Muscle of back (tissue), 11 donors: Measurements from ENCODE around the gene MOB3B. TPM values are rescaled to one million over a fixed set of nuclear protein-coding genes. Genes with fewer than 3 reads are reported as not detected.
A peak's percentile ranks its signal among the peaks of the same experiment; 100 is the strongest.
"Not testable (repeated sequence)": the region's sequence is repeated elsewhere in the genome, so short reads cannot be mapped to it uniquely, and the experiment has no call there.

Experiments
- DNase-seq, 3 donors: peaks; one replicate each; pipeline versions ENCODE4 v3.0.0 to v3.0.0-alpha.2; 2013
- polyA plus RNA-seq, 10 donors: library from polyadenylated mRNA; unstranded; fragments of 120-200 nt; gene quantifications; one replicate each; pipeline ENCODE4 v1.2.1, GENCODE V29; 2013; ENCODE audit not compliant: insufficient read length in 10 of 10

The MOB3B gene
- polyA plus RNA-seq, 10 donors, result 2.4 to 5.1 (median 2.7) TPM

- no peak for DNase-seq
Observed at GRCh38 chr9:27478322-27478721, 51.3 kb downstream of the MOB3B start.

GRCh38 chr9:27476870-27477515 is 52.6 kb downstream of the MOB3B start:
- no peak for DNase-seq

GRCh38 chr9:27475057-27475595 is 54.5 kb downstream of the MOB3B start:
- DNase-seq, result no peak

DNA sequence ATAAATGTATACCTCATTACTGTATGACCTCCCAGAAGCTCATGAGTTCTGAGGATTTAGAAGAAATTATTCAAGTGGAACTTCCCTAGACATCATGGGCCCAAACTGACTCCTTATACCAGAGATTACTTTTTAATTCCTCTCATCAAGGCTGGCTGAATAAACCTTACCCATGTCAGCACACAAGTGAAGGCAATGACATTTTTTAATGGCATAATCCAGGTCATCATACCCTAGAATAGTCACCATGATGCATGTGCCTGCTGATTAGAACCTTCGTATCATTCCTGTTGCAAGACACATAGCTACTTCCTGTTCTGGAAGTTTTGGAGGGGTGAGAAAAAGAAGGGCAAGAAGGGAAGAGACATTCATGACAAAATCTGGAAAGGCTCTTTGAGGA is 55.3 kb downstream of the MOB3B start:
- DNase-seq, result no peak

GRCh38 chr9:27473111-27473529 is 56.5 kb downstream of the MOB3B start:
- DNase-seq, result peak; percentile 35 to 63 (median 38)

DNA sequence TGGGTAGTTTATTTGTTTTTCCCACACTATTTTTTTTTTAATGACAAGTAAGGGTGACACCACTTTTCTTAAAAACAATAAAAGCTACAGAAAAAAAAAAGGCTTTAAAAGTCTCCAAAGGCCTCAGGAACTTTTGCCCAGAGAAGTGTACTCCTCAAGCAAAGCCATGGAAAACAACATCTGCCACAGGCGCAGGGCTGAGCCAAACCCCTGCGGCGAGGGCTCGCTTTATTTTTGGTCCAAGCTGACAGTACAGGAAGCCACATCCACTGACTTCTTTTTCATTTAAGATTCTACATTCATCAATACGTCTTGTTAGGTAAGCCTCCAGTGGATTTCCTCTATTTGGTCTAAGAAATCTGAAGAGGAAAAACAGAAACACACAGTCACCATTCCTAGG is 57.4 kb downstream of the MOB3B start:
- peak in 2 of 3 donors; percentile 58 to 68 for DNase-seq

- DNase-seq, result no peak
Observed at GRCh38 chr9:27471789-27472188, 57.8 kb downstream of the MOB3B start.

- no peak for DNase-seq
Observed at GRCh38 chr9:27471366-27471765, 58.2 kb downstream of the MOB3B start.

DNA sequence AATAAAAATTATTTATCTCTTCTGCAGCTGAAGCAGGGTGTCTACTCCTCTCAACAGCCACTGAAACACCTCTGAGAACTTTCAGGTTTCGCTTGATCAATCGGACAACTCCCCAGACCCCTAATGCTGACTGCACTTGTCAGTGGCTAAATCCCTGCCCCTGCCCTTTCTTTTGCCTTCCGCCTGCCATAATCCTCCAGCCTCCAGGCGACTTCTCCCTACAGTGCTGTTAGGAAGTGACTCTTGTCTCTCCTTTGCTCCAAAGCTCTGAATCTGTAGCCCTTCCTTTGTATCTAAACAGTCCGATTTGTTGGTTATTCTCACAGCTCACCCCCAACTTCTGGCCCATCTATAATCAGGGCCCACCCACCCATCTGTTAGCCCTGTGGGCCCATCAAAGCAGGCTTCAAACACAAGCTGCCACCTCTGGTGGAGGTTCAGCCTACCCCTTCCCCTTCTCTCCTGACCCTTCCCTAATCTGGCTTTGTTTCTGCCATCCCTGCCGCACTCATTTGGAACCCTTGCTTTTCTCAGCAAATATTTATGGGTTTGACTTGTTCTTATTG is 59.2 kb downstream of the MOB3B start:
- DNase-seq, result no peak

- DNase-seq, result no peak
Observed at GRCh38 chr9:27469550-27469949, 60.1 kb downstream of the MOB3B start.

- no peak for DNase-seq
Observed at GRCh38 chr9:27468462-27469110, 61.0 kb downstream of the MOB3B start.

GRCh38 chr9:27468000-27468399 is 61.6 kb downstream of the MOB3B start:
- no peak for DNase-seq

- DNase-seq, result no peak
Observed at GRCh38 chr9:27467486-27467885, 62.1 kb downstream of the MOB3B start.

- DNase-seq, result not testable (repeated sequence)
Observed at GRCh38 chr9:27466516-27466915, 63.1 kb downstream of the MOB3B start.

DNA sequence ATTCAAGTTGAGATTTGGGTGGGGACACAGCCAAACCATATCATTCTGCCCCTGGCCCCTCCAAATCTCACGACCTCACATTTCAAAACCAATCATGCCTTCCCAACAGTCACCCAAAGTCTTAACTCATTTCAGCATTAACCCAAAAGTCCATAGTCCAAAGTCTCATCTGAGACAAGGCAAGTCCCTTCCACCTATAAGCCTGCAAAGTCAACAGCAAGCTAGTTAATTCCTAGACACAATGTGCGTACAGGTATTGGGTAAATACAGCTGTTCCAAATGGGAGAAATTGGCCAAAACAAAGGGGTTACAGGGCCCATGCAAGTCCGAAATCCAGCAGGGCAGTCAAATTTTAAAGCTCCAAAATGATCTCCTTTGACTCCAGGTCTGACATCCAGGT is 64.7 kb downstream of the MOB3B start:
- not testable (repeated sequence) for DNase-seq

DNA sequence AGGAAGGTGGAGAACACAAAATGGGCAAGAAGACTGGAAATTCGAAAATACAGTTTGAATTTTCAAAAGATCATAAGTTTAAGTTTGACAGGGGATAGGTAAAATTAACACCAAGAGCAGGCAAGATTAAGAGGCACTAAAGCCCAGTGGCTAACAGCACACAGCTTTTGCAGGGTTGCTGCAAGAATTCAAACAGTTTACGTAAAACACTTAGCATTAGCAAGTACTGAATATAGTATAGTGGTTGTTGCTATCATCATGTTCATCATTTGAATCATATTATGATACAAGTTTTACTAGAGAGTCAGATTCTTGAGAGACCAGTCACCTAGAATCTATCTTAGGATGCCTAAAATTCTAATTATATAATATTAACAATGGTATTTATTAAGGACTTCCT is 66.8 kb downstream of the MOB3B start:
- DNase-seq, result no peak

DNA sequence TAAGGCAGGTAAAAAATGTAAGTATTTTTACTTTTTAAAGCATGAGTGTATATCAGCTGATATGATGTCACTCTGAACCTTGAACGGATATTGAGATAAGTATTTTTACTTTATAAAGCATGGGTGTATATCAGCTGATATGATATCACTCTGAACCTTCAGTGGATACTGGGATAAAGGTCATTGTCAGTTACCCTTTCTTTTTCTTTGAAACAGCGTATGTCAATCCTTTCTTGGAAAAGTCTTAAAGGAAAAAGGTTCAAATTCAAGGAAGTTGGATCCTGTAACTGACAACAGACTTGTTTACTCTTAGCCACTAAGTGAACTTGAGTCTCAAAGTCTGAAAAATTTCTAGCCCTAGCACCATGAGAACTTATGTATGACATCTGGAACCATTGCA is 67.2 kb downstream of the MOB3B start:
- no peak for DNase-seq

GRCh38 chr9:27460226-27461023 is 69.2 kb downstream of the MOB3B start:
- peak; percentile 33 to 87 (median 66) for DNase-seq

DNA sequence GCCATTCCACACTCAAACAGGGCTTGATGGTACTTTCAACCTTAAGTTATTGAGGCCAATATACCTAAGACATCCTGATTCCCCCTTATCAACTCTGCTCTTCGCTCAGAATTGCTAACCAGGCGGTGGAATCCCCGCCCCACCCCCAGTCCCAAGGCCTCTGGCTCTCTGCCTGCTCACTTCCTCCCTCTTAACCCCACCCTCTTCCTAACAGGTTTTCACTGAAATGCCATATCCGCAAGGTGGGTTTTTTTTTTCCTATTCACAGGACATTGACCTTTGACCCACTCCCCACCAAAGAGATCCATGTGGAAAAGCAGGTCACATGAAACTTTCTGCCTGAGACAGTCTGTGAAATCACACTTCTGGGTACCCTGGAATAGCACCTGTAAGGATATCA is 72.2 kb downstream of the MOB3B start:
- peak in 1 of 3 donors; percentile 19 for DNase-seq

- DNase-seq, result no peak
Observed at GRCh38 chr9:27453860-27454553, 75.6 kb downstream of the MOB3B start.

DNA sequence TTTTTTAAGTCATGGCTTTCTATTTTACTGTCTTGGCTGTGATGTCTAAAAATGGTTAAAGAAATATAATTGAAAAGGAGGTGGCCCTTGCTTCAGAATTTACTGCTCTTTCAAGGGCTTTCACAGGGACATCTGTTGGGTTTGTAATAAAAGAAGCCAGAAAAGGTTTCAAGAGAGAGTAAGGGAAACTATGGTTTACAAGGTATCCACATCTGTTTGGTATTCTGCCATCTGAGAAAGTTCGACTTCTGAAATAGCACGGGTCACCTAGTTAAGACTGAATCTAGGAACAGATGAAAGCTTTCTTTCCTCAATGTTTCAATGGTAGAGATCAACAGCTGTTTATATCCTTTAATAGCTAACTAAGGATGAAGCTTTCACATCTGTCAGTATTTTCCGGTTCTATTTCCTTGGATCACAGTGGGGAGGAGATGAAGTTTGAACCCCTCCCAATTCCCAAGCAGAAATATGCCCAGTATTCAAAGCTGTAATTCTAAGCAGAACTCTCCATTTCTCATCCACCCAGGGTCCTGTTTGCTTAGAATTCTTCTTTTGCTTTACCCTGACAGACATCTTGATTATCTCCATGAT is 78.3 kb downstream of the MOB3B start:
- DNase-seq, result peak in 1 of 3 donors; percentile 77
